ENCODE measurements around the gene TMEM143. TPM values are rescaled to one million over a fixed set of nuclear protein-coding genes. Genes with fewer than 3 reads are reported as not detected.

The TMEM143 gene
- polyA plus RNA-seq, 3 donors: 1.7 to 11.9 (median 2.1) TPM

DNA sequence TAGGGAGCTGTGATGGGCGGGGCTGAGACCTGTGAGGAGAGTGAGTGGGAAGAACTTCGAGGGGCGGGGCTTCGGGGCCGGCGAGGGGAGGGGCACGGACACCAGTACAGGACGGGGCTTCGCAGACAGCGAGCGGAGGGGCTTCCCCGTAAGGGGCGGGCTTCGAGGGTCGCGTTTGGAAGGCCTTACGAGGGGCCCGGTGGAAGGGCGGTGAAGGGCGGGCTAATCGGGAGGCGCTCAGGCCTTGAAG lies 42.4 kb downstream of the TMEM143 start:
- Histone ChIP-seq H3K4me2 (replicated peaks; ENCODE audit: extremely low read depth, low read length, poor library complexity, severe bottlenecking) (peak overlapping the region; percentile 92), H3K27me3 (ENCODE audit: control insufficient read depth in 2 of 2, insufficient read depth in 2 of 2, low read length in 2 of 2) (no peaks in the 10 kb centered on the region), H3K9ac (ENCODE audit: insufficient read depth, low read length, poor library complexity, severe bottlenecking) (peak overlapping the region; percentile 82), H3K36me3 (replicated peaks in 1 of 2; ENCODE audit: control insufficient read depth in 1 of 2, insufficient read depth in 2 of 2, low read length in 2 of 2) (no peaks in the 10 kb centered on the region), H3K27ac (ENCODE audit: low read depth in 1 of 2, low read length in 2 of 2) (peak overlapping the region; percentile 94 to 99), H3K79me2 (ENCODE audit: insufficient read depth, low read length) (peaks cover 39% of the 10 kb centered on the region), H2AFZ (ENCODE audit: insufficient read depth, low read depth, low read length, poor library complexity, severe bottlenecking) (peak overlapping the region; percentile 70), H3K4me3 (replicated peaks in 1 of 3; ENCODE audit: low read depth in 2 of 3, low read length in 3 of 3) (peak overlapping the region; percentile 59 to 89 (median 75)), H3K4me1 (ENCODE audit: control insufficient read depth in 1 of 2, insufficient read depth in 2 of 2, low read length in 2 of 2) (peaks cover 47 to 54% of the 10 kb centered on the region in 2 donors), H3K9me3 (replicated peaks in 1 of 2; ENCODE audit: control insufficient read depth in 1 of 2, insufficient read depth in 1 of 2, low read length in 2 of 2) (no peaks in the 10 kb centered on the region), H4K20me1 (ENCODE audit: insufficient read depth, low read length) (peaks cover 3% of the 10 kb centered on the region)
- peaks cover 0 to 8% (median 0%) of the 10 kb centered on the region in 7 donors for H3K9me3 Mint-ChIP-seq
- intact Hi-C loops (cut with micrococcal nuclease): loop anchor here (1.0 to 10.0 kb wide), 6 partner anchors 8 to 674 kb away; partner anchors contain the start of genes CARD8 (in 1 of the 2), DBP (in 1 of the 2), GYS1 (in 1 of the 2) and PPP1R15A (in 1 of the 2)
- peak overlapping the region; percentile 94 to 100 (median 98) for H3K27ac Mint-ChIP-seq
- 0% methylated on average over 21 of the region's 22 CpGs for WGBS (ENCODE audit: insufficient coverage)
- DNase-seq: peak; percentile 92 to 96 (median 92)
- peaks cover 0 to 5% (median 2%) of the 10 kb centered on the region in 3 donors for H3K27me3 Mint-ChIP-seq (ENCODE audit: low read depth in 3 of 3)
- TF ChIP-seq, protein P1, sequence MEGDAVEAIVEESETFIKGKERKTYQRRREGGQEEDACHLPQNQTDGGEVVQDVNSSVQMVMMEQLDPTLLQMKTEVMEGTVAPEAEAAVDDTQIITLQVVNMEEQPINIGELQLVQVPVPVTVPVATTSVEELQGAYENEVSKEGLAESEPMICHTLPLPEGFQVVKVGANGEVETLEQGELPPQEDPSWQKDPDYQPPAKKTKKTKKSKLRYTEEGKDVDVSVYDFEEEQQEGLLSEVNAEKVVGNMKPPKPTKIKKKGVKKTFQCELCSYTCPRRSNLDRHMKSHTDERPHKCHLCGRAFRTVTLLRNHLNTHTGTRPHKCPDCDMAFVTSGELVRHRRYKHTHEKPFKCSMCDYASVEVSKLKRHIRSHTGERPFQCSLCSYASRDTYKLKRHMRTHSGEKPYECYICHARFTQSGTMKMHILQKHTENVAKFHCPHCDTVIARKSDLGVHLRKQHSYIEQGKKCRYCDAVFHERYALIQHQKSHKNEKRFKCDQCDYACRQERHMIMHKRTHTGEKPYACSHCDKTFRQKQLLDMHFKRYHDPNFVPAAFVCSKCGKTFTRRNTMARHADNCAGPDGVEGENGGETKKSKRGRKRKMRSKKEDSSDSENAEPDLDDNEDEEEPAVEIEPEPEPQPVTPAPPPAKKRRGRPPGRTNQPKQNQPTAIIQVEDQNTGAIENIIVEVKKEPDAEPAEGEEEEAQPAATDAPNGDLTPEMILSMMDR (IDR thresholded peaks at IDR 0.05): no peak
- H3K4me1 Mint-ChIP-seq: peaks cover 49% of the 10 kb centered on the region
- peak overlapping the region; percentile 89 to 93 for H3K4me3 Mint-ChIP-seq
- peaks cover 2 to 6% of the 10 kb centered on the region in 2 donors for H3K36me3 Mint-ChIP-seq

DNA sequence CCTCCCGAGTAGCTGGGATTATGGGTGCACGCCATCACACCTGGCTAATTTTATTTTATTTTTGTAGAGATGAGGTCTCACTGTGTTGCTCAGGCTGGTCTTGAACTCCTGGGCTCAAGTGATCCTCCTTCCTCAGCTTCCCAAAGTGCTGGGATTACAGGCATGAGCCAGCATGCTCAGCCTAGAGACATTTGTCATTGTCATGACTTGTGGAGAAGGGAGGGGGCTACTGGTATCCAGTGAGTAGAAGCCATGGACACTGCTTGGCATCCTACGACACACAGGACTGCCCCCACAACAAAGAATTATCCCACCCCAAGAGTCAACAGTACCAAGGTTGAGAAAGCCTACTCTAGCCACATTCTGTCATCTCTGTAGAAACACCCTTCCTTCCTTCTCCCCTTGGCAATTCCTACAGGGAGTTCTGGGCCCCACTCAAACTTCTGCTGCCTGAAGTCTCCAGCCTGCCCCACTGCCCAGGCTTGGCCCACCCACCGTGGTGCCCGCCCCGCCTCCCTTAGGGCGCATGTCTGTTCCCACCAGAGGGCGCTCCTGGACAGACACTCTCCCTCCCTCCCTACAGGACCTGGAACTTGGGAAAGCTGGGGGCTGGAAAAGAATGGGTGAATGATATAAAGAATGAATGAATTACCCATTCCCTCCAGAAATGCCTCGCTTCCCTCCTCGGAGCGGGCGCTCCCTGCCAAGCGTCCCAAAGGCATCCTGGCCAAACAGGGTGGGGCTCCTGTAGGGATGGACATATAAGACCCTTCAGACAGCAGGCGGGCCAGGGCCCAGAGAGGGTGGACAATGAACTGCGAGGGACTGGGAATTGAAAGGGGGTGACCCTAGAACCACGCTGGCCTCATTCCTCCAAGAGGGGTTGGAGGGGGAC lies 43.8 kb downstream of the TMEM143 start:
- Mint-ChIP-seq H3K27me3 (ENCODE audit: low read depth in 3 of 3) (peaks cover 0 to 5% (median 0%) of the 10 kb centered on the region in 3 donors), H3K9me3 (peaks cover 0 to 2% (median 0%) of the 10 kb centered on the region in 7 donors), H3K27ac (peak overlapping the region; percentile 25 to 100 (median 98)), H3K4me3 (peak overlapping the region in 1 of 2 donors; percentile 89), H3K4me1 (peaks cover 43% of the 10 kb centered on the region), H3K36me3 (peaks cover 0 to 1% of the 10 kb centered on the region in 2 donors)
- intact Hi-C loops (cut with micrococcal nuclease): loop anchor here (1.0 to 10.0 kb wide), 7 partner anchors 13 to 675 kb away; partner anchors contain the start of genes CARD8 (in 1 of the 2), DBP (in 1 of the 2), GYS1 (in 1 of the 2) and PPP1R15A (in 1 of the 2)
- 80% methylated on average over 4 of the region's 16 CpGs for WGBS (ENCODE audit: insufficient coverage)
- peak; percentile 68 to 76 (median 72) for DNase-seq
- H3K27me3 ChIP-seq (ENCODE audit: control insufficient read depth in 2 of 2, insufficient read depth in 2 of 2, low read length in 2 of 2): no peaks in the 10 kb centered on the region
- no peaks in the 10 kb centered on the region for H4K20me1 ChIP-seq (ENCODE audit: insufficient read depth, low read length)
- peak overlapping the region in 1 of 3 experiments; percentile 89 for H3K4me3 ChIP-seq (replicated peaks in 1 of 3; ENCODE audit: low read depth in 2 of 3, low read length in 3 of 3)
- peak overlapping the region; percentile 92 for H3K4me2 ChIP-seq (replicated peaks; ENCODE audit: extremely low read depth, low read length, poor library complexity, severe bottlenecking)
- TF ChIP-seq, protein P1 (IDR thresholded peaks at IDR 0.05): peak; percentile 95
- peak overlapping the region in 1 of 2 donors; percentile 26 for H3K27ac ChIP-seq (ENCODE audit: low read depth in 1 of 2, low read length in 2 of 2)
- peaks cover 27% of the 10 kb centered on the region for H3K79me2 ChIP-seq (ENCODE audit: insufficient read depth, low read length)
- H3K9ac ChIP-seq (ENCODE audit: insufficient read depth, low read length, poor library complexity, severe bottlenecking): no peak overlapping the region
- peaks cover 42 to 49% of the 10 kb centered on the region in 2 donors for H3K4me1 ChIP-seq (ENCODE audit: control insufficient read depth in 1 of 2, insufficient read depth in 2 of 2, low read length in 2 of 2)
- peak overlapping the region; percentile 70 for H2AFZ ChIP-seq (ENCODE audit: insufficient read depth, low read depth, low read length, poor library complexity, severe bottlenecking)
- H3K9me3 ChIP-seq (replicated peaks in 1 of 2; ENCODE audit: control insufficient read depth in 1 of 2, insufficient read depth in 1 of 2, low read length in 2 of 2): no peaks in the 10 kb centered on the region
- no peaks in the 10 kb centered on the region for H3K36me3 ChIP-seq (replicated peaks in 1 of 2; ENCODE audit: control insufficient read depth in 1 of 2, insufficient read depth in 2 of 2, low read length in 2 of 2)

Data from CD14-positive monocyte (primary cell).